Kidney epithelial cell (primary cell): ENCODE data around the gene OAF. TPM values are rescaled to one million over a fixed set of nuclear protein-coding genes. Genes with fewer than 3 reads are reported as not detected.

Source experiments
- DNase-seq: peaks from one replicate; pipeline ENCODE4 v3.0.0-alpha.2; 2010; ENCODE audit warnings: low read depth
- H3K27me3 ChIP-seq: 2 replicates; pipeline ENCODE4 v1.6.0; 2011; ENCODE audit warnings: low read length; ENCODE audit not compliant: control insufficient read depth, insufficient read depth
- H3K36me3 ChIP-seq: 2 replicates; pipeline ENCODE4 v1.5.1; 2011; ENCODE audit warnings: low read length; ENCODE audit not compliant: control insufficient read depth, insufficient read depth
- H3K4me3 ChIP-seq: 2 replicates; pipeline ENCODE4 v1.5.1; 2011; ENCODE audit warnings: low read depth, mild to moderate bottlenecking, control low read depth, low read length
- total RNA-seq: library from RNA; depleted of rRNA; stranded (reverse); fragments of >200 nt; gene quantifications from 2 replicates; pipeline ENCODE4 v1.2.3, GENCODE V29; 2015
- TF ChIP-seq, protein P1 (sequence below): IDR thresholded peaks from 2 replicates; pipeline ENCODE4 v1.5.1; 2011; ENCODE audit warnings: mild to moderate bottlenecking, moderate library complexity, low read length, control low read depth, inconsistent platforms; ENCODE audit not compliant: insufficient read depth, poor library complexity, severe bottlenecking

OAF gene
- total RNA-seq, 1 donor from 2014 or later, result 45.2 TPM

DNA sequence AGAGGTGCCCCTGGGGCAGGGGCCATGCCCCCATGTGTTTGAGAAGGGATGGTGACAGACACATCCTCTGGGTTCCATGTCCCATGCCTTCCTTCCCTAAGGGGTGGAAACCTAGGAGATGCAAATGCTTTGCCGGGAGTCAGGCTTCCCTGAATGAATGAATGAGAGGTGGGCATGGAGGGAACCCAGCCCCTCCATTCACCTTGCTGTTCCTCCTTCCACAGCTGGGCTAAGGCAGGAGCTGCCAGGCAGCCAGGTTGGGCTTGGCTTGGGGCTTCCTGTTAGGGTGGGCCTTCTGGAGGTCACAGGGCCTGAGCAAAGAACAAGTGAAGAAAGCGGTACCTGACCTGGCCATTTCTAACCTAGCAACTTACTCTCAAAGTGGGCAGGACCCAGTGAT is 30.0 kb downstream of the OAF start:
- DNase-seq, result no peak
- H3K4me3 ChIP-seq, result no peak overlapping the region
- H3K36me3 ChIP-seq, result no peaks in the 10 kb centered on the region
- TF ChIP-seq, protein P1, sequence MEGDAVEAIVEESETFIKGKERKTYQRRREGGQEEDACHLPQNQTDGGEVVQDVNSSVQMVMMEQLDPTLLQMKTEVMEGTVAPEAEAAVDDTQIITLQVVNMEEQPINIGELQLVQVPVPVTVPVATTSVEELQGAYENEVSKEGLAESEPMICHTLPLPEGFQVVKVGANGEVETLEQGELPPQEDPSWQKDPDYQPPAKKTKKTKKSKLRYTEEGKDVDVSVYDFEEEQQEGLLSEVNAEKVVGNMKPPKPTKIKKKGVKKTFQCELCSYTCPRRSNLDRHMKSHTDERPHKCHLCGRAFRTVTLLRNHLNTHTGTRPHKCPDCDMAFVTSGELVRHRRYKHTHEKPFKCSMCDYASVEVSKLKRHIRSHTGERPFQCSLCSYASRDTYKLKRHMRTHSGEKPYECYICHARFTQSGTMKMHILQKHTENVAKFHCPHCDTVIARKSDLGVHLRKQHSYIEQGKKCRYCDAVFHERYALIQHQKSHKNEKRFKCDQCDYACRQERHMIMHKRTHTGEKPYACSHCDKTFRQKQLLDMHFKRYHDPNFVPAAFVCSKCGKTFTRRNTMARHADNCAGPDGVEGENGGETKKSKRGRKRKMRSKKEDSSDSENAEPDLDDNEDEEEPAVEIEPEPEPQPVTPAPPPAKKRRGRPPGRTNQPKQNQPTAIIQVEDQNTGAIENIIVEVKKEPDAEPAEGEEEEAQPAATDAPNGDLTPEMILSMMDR, result no peak
- H3K27me3 ChIP-seq, result peaks cover 32% of the 10 kb centered on the region

DNA sequence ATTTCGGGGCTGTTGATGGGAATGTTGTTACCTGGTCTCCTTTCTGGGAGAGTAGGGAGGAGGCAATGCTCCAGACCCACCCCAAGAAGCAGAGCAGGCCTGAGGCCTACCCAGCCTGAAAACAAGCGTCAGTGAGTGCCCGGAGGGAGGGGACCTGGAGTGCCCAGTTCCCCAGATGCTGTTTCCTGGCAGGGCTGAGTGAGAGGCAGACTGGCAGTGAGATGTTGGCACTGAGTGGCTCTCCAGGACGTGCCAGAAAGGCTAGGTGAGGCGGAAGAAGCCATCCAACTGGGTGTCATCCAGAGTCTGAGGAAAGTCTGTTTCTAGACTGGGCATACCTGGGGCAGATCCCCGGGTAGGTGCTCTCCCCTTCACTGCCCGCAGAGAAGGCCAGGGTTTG is 30.4 kb downstream of the OAF start:
- TF ChIP-seq, protein P1, result no peak
- no peaks in the 10 kb centered on the region for H3K36me3 ChIP-seq
- no peak overlapping the region for H3K4me3 ChIP-seq
- H3K27me3 ChIP-seq, result peaks cover 31% of the 10 kb centered on the region
- DNase-seq, result no peak

DNA sequence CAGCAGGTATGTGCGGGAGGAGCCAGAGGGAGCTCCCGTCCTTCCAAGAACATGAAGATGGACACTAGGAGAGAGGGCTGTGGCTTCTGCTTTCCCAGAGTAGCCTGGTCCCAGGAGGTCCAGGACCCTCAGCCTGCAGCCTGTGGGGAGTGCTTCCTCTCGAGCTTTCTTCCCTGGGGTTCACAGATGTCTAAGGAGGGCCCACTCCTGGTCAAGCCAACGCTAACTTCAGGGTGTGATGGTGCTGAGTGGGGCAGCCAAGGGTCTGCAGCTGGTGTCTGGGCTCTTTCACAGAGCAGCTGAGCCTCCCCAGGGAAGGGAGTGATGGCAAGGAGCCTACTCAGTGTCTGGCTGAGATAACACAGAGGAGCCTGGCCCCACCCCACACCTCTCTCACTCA is 32.4 kb downstream of the OAF start:
- Histone ChIP-seq H3K27me3 (peaks cover 30% of the 10 kb centered on the region), H3K36me3 (no peaks in the 10 kb centered on the region), H3K4me3 (no peak overlapping the region)
- DNase-seq, result no peak
- TF ChIP-seq, protein P1, result no peak

DNA sequence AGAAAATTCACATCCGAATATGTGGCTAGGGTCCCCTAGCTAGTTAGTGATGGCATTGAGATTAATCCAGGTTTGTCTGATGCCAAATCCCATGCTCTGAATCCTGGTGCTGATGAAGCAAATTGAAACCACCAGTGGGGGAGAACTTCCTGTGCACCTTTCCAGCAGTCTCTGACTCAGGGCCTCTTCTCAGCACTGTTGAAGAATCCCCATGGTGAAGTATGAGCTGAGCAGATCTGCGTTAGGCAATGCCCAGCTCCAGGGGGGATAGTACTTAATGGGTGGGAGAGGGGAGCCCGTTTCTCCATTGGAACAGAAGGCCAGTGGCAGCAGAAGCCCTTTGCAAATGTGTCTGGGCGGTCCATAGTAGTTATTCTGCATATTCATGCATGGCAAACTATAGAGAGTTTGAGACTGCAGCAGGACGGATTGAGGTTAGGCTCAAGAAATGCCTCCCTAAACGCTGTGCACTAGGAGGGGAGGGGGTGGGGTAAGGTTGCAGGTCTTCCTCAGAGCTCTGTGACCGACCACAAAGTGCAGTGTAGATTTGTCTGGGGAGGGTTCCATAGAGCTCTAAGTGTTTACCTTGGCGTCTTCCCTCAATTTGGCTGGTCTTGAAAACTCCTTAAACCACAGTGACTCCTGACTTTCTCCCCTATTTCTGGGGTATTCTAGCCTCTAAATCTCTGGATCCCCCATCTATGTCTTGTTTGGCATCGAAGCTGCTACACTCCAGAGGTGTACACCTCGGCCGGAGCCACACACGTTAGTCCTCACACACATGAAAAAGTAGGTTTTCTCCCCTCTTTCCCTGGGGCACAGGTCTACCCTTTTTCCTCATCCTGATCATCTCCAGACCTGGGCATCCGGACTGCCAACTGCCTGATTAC is 33.9 kb downstream of the OAF start:
- Histone ChIP-seq H3K4me3 (no peak overlapping the region), H3K27me3 (peaks cover 20% of the 10 kb centered on the region), H3K36me3 (no peaks in the 10 kb centered on the region)
- DNase-seq, result no peak
- TF ChIP-seq, protein P1, result no peak

DNA sequence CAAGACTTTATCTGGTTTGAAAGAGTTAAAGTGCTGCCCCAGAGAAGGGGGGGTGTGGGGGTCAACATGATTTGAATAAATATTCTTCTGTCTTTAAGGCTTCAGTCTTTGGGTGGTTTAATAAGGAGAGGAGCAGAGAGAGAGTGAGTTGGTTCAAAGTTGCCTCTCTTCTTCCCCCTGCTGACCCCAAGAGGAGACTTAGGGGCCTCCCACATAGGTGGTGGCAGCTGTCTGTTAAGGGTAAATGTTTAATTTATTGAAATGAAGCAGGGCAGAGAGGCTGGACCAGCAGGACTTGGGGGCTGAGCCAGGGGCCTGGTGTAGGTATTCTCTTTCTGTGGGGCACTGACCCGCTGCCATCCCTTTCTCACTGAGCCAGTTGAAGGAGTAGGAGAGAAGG is 34.6 kb downstream of the OAF start:
- H3K36me3 ChIP-seq, result no peaks in the 10 kb centered on the region
- DNase-seq, result no peak
- TF ChIP-seq, protein P1, result no peak
- H3K4me3 ChIP-seq, result no peak overlapping the region
- H3K27me3 ChIP-seq, result peaks cover 16% of the 10 kb centered on the region
